Endothelial cell of umbilical vein (primary cell): Measurements from ENCODE around the gene MRPS6. TPM values are rescaled to one million over a fixed set of nuclear protein-coding genes. Genes with fewer than 3 reads are reported as not detected.

Experiments
- BruUV-seq: library from RNA; stranded (reverse); fragments of 400-500 nt; replicated peaks from 2 replicates; lab custom pipeline; 2021; lab: Mats Ljungman, UMichigan
- CTCF ChIA-PET: fragments of 300-600, 350-600 bp; sonication (Branson Sonifier 250); formaldehyde crosslinking; loops from one replicate; lab custom pipeline; 2021; ENCODE audit warnings: antibody characterized with exemption, inconsistent platforms; lab: Charles Lee
- POLR2A ChIA-PET: fragments of 300-600, 350-600 bp; sonication (Branson Sonifier 250); formaldehyde crosslinking; loops from one replicate; lab custom pipeline; 2021; ENCODE audit warnings: antibody characterized with exemption, inconsistent platforms; lab: Charles Lee
- DNase-seq: peaks from one replicate; pipeline ENCODE4 v3.0.0-alpha.2; 2011; ENCODE audit warnings: low read depth, low spot score
- FAIRE-seq: peaks from 2 replicates; lab custom pipeline; 2011; peaks lifted over from hg19 to GRCh38; lab: Jason Lieb, UNC
- H2AFZ ChIP-seq: 2 replicates; pipeline ENCODE4 v1.6.0; 2012; ENCODE audit warnings: low read depth, low read length, control low read depth, inconsistent platforms
- H3K27ac ChIP-seq: 2 replicates; pipeline ENCODE4 v1.5.1; 2011; ENCODE audit warnings: low read depth, mild to moderate bottlenecking, control low read depth, low read length, moderate library complexity; ENCODE audit not compliant: insufficient read depth
- H3K27me3 ChIP-seq, 2 experiments: 2 replicates each; pipeline versions ENCODE4 v1.6.0 to v1.6.1; 2011; ENCODE audit warnings: low read length in 2 of 2, mixed read lengths in 1 of 2; ENCODE audit not compliant: control insufficient read depth in 2 of 2, insufficient read depth in 2 of 2
- H3K36me3 ChIP-seq, 2 experiments: 2 replicates in 1 of 2; 3 replicates in 1 of 2; pipeline ENCODE4 v1.5.1; 2011; ENCODE audit warnings: low read length in 2 of 2, mild to moderate bottlenecking in 1 of 2, moderate library complexity in 1 of 2; ENCODE audit not compliant: control insufficient read depth in 2 of 2, insufficient read depth in 2 of 2; ENCODE audit errors: extremely low read depth in 1 of 2
- H3K4me1 ChIP-seq: 3 replicates; pipeline ENCODE4 v1.5.1; 2011; ENCODE audit warnings: mild to moderate bottlenecking, low read length; ENCODE audit not compliant: control insufficient read depth, insufficient read depth; ENCODE audit errors: extremely low read depth
- H3K4me2 ChIP-seq: 2 replicates; pipeline ENCODE4 v1.6.1; 2011; ENCODE audit warnings: low read length, control low read depth, mixed read lengths; ENCODE audit not compliant: insufficient read depth
- H3K4me3 ChIP-seq, 3 experiments: fragments of 200-600 bp in 1 of 3; sonication (generic), shearing (Covaris generic) in 1 of 3; replicated peaks in 1 of 3; 2 replicates each; pipeline ENCODE4 v1.5.1; 2011 to 2016; ENCODE audit warnings: control low read depth in 3 of 3, low read length in 3 of 3, mild to moderate bottlenecking in 2 of 3, inconsistent platforms in 1 of 3, low read depth in 1 of 3, moderate library complexity in 1 of 3; ENCODE audit not compliant: insufficient read depth in 1 of 3
- H3K79me2 ChIP-seq: 2 replicates; pipeline ENCODE4 v1.6.0; 2012; ENCODE audit warnings: low read length, inconsistent platforms; ENCODE audit not compliant: control insufficient read depth, insufficient read depth
- H3K9ac ChIP-seq: replicated peaks from 2 replicates; pipeline ENCODE3; 2011; ENCODE audit warnings: low read length, control low read depth; ENCODE audit not compliant: insufficient read depth; ENCODE audit errors: extremely low read depth
- H3K9me1 ChIP-seq: replicated peaks from 3 replicates; pipeline ENCODE4 v1.6.0; 2011; ENCODE audit warnings: mild to moderate bottlenecking, low read length; ENCODE audit not compliant: control insufficient read depth, insufficient read depth; ENCODE audit errors: extremely low read depth
- H3K9me3 ChIP-seq: replicated peaks from 2 replicates; pipeline ENCODE4 v1.5.1; 2012; ENCODE audit warnings: low read length, inconsistent platforms; ENCODE audit not compliant: control insufficient read depth, insufficient read depth
- H4K20me1 ChIP-seq: replicated peaks from 2 replicates; pipeline ENCODE3; 2011; ENCODE audit warnings: mild to moderate bottlenecking, low read length; ENCODE audit not compliant: control insufficient read depth, insufficient read depth; ENCODE audit errors: extremely low read depth
- CTCF ChIP-seq, 2 donors: IDR thresholded peaks; 1 replicate in 1 of 2; 2 replicates in 1 of 2; pipeline ENCODE4 v1.5.1; 2011; ENCODE audit warnings: low read length in 2 of 2, mild to moderate bottlenecking in 2 of 2, moderate library complexity in 2 of 2, control low read depth in 1 of 2, inconsistent platforms in 1 of 2, low read depth in 1 of 2; ENCODE audit not compliant: insufficient read depth in 1 of 2; ENCODE audit errors: extremely low read depth in 1 of 2
- EZH2 ChIP-seq: IDR thresholded peaks from 2 replicates; pipeline ENCODE4 v1.6.1; 2012; ENCODE audit warnings: borderline replicate concordance, low read depth, mild to moderate bottlenecking, moderate library complexity, low read length, inconsistent platforms; ENCODE audit not compliant: severe bottlenecking
- FOS ChIP-seq: IDR thresholded peaks from 2 replicates; pipeline ENCODE4 v1.6.1; 2011; ENCODE audit warnings: mild to moderate bottlenecking, low read length, moderate library complexity, borderline replicate concordance; ENCODE audit not compliant: insufficient read depth
- JUN ChIP-seq: IDR thresholded peaks from 2 replicates; pipeline ENCODE4 v1.6.1; 2011; ENCODE audit warnings: borderline replicate concordance, low read depth; ENCODE audit not compliant: insufficient read length, insufficient read depth
- MAX ChIP-seq: IDR thresholded peaks from 2 replicates; pipeline ENCODE4 v1.6.1; 2011; ENCODE audit not compliant: insufficient read depth, insufficient read length
- POLR2AphosphoS5 ChIP-seq: IDR thresholded peaks from 2 replicates; pipeline ENCODE4 v1.6.1; 2012; ENCODE audit warnings: low read depth, mild to moderate bottlenecking, control low read depth, low read length, moderate library complexity; ENCODE audit not compliant: insufficient read depth
- dilution Hi-C: fragments of 300-500 bp; cut with MboI; formaldehyde crosslinking; loops from one replicate; pipeline ENCODE4 v1.15.0; 2019; ENCODE audit warnings: low sequenced_read_pairs; ENCODE audit not compliant: extremely low pct_ligation_motif_present
- intact Hi-C: fragments of 100-400 bp; cut with micrococcal nuclease; formaldehyde crosslinking; loops from one replicate; pipeline ENCODE4 v1.10.0; 2022
- polyA plus RNA-seq, 4 experiments: library from polyadenylated mRNA; depleted of rRNA in 3 of 4; stranded (reverse) in 3 of 4; unstranded in 1 of 4; fragments of >200 nt; gene quantifications; 2 replicates each; pipeline versions ENCODE4 v1.2.1 to v1.2.3, GENCODE V29; 2011 to 2012; ENCODE audit warnings: missing spikeins in 1 of 4
- total RNA-seq: library from RNA; stranded (reverse); gene quantifications from 2 replicates; pipeline ENCODE4 v1.2.3, GENCODE V29; 2021

MRPS6 gene
- total and polyA plus RNA-seq, 2 donors (not counting 3 experiments of a cell fraction or from before 2014, with no cell fraction given), result 19.8 to 37.2 TPM

DNA sequence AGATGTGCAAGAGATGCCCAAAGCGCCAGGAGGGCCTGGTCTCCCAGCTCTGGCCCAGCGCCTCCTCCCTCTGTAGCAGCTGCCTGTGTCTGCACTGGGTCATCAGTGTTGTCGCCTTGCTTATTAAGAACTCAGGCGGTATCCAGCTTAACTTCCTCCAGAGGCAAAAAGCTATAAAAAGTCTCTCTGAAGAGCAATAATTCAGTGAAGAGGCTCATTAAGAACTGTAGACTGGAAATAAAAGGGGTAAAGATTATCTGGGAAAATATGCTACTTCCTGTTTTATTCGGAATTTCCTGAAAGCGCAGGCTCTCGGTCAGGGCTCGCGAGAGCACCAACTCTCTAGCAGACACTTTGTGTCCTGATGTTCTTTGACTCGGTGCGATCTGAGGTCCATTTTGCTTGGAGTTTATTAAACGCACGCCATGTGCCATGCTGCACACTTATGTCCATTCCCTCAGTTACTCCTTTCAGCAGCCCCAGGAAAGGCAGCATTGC, 70.4 kb downstream of the MRPS6 start:
- Histone ChIP-seq H3K27me3 (no peaks in the 10 kb centered on the region), H3K9me3 (no peaks in the 10 kb centered on the region), H3K4me1 (peaks cover 4% of the 10 kb centered on the region), H3K9ac (no peak overlapping the region), H3K36me3 (no peaks in the 10 kb centered on the region), H3K9me1 (no peaks in the 10 kb centered on the region), H3K4me3 (no peak overlapping the region), H2AFZ (no peak overlapping the region), H4K20me1 (no peaks in the 10 kb centered on the region), H3K4me2 (no peak overlapping the region), H3K79me2 (no peaks in the 10 kb centered on the region), H3K27ac (no peak overlapping the region)
- POLR2A ChIA-PET, result no interaction called here
- intact Hi-C loops (no loop called here), dilution Hi-C loops (no loop called here)
- FAIRE-seq (no peak), DNase-seq (no peak)
- CTCF ChIA-PET, result no interaction called here
- BruUV-seq, result no TSS peak
- TF ChIP-seq MAX (no peak), EZH2 (no peak), CTCF (IDR thresholded peaks at IDR 0.05; ENCODE audit: extremely low read depth in 1 of 2, insufficient read depth in 1 of 2, low read depth in 1 of 2, low read length in 2 of 2) (no peak), POLR2AphosphoS5 (no peak), FOS (no peak), JUN (no peak)
